GM21737 (cell line): Measurements from ENCODE around the gene ELANE.
"Not testable (repeated sequence)": the region's sequence is repeated elsewhere in the genome, so short reads cannot be mapped to it uniquely, and the experiment has no call there.

Experiments
- ATAC-seq: cut with Tn5 transposase; IDR thresholded peaks from one replicate; pipeline ENCODE4 v1.9.1; 2021; ENCODE audit warnings: mild to moderate bottlenecking, moderate library complexity; ENCODE audit not compliant: unreplicated experiment

Gene ELANE

DNA sequence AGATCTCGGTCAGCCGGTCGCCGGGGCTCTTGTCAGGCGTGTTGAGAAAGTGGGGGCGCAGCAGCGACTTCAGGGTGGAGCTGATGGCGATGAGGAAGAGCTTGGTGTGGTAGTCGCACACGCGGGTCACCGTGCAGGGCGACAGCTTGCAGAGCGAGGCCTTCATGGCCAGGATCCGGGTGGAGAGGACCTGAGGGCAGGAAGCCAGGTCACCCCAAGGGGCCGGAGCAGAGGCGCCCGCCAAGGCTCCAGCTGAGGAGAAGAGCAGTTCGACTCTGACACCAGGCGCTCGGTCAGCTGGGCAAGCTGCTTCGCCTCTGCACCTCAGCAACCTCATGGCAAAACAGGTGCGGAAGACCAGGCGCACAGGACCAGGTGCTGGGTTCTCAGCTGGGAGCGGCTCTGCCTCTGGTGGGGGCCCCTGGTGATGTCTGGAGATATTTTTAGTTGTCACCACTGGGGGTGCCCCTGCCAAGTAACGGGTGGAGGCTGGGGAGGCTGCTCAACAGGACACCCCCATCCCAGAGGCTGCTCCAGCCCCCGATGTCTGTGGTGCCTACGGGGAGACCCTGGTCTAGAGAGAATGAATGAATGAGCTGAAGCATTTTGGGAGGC, 23.3 kb downstream of the ELANE start:
- no peak for ATAC-seq

DNA sequence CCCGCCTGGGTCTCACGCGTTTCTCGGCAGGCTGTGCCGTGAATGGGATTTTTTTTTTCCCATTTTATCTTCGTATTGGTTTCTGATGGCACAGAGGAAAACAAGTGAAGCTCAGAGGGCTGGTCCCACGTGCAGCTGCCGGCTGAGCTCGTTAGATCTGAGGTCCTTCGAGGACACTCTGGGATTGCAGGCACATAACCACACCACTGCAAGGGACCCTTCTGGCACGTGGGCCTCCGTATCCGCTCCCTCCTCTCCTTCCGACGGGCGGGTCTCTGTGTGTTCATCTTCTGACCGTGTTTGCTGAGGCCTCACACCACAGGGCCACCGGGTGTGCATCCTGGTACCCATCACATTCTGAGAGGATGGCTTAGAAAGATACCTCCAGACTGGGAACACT, 24.0 kb downstream of the ELANE start:
- ATAC-seq, result no peak

GRCh38 chr19:876780-877314, 24.7 kb downstream of the ELANE start:
- ATAC-seq, result no peak

DNA sequence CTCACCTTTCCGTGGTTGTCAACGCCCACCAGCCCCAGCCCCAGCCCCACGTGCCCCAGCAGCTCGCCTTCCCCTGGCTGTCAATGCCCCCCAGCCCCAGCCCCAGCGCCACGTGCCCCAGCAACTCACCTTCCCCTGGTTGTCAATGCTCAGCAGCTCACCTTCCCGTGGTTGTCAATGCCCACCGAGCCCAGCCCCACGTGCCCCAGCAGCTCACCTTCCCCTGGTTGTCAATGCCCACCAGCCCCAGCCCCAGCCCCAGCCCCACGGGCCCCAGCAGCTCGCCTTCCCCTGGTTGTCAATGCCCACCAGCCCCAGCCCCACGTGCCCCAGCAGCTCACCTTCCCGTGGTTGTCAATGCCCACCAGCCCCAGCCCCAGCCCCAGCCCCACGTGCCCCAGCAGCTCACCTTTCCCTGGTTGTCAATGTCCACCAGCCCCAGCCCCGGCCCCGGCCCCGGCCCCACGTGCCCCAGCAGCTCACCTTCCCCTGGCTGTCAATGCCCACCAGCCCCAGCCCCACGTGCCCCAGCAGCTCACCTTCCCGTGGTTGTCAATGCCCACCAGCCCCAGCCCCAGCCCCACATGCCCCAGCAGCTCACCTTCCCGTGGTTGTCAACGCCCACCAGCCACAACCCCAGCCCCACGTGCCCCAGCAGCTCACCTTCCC, 26.0 kb downstream of the ELANE start:
- ATAC-seq, result not testable (repeated sequence)

GRCh38 chr19:878751-879561, 26.9 kb downstream of the ELANE start:
- not testable (repeated sequence) for ATAC-seq

DNA sequence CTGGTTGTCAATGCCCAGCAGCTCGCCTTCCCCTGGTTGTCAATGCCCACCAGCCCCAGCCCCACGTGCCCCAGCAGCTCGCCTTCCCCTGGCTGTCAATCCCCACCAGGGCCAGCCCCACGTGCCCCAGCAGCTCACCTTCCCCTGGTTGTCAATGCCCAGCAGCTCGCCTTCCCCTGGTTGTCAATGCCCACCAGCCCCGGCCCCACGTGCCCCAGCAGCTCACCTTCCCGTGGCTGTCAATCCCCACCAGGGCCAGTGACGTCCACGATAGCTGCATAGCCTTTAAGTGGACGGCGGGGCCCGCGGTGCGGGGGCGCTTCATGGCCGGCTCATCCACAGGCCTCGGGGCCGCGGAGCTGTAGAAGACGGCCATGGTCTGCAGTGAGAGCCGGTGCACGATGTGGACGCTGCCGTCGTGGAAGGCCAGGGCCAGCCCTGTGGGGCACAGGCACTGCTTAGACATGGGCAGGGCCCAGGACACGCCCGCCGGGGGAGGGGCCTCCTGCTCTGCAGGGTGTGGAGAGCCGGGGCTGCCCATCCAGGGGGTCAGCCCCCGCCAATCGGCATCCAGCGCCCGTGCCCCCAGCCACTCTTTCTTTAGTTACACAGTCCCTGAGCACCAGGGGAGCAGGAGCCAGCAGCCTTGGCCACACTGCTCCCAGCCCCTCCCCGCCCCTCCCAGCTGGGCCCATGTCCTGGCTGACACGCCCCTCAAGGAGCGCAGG, 27.8 kb downstream of the ELANE start:
- no peak for ATAC-seq

DNA sequence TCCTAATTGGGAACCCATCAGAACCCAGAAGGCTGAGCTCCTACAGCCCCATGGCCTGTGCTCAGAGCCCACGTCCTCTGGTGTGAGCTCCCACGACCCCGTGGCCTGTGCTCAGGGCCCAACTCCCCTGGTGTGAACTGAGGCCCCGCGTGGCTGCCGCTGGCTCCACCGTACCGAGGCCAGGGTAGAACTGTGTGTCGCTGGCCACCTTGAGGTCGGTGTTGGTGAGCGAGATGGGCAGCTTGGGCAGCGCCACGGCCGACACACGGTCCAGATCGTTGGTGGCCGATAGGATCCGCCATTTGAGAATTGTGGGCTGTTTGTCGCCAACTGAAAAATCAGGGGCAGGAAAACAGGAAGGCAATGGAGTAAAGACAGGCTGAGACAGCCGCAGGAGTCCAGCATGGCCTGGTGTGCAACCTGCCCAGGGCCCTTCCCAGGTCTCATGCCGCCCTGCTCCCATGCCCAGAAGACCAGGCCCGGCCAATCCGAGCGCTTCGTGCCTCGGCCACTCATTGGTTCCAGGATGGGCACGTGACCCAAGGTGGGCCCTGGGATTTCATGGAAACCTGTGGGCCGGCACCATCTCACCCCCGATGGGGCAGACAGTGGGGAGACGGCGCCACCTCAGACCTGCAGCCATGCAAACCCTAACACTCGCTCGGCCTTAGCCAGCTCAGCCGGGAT, 29.4 kb downstream of the ELANE start:
- no peak for ATAC-seq

- no peak for ATAC-seq
These were observed 30.9 kb downstream of the ELANE start for GRCh38 chr19:882871-883497.

DNA sequence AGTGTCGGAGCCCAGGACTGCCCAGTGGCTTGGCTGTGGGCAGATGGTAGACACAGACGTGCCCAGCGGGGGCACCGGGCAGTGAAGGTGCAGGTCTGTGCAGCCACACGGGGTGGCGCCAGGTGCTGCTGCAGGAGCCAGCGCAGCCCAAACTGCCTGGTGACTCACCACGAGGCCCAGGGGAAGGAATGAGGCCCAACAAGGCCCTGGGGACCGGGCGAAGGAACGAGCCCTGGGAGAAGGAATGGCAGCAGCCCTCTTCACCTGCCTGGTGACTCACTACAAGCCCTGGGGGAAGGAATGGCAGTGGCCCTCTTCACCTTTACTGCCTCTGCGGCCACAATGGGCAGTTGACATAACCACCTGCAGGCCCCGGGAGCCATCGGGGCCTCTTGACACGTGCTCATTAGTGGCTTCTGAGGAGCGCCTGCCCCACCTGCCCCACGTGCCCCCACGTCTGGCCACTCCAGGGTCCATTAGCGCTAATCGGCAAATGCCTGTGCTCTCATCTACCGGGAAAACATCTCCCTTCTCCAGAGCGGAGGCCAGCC, 31.6 kb downstream of the ELANE start:
- no peak for ATAC-seq

DNA sequence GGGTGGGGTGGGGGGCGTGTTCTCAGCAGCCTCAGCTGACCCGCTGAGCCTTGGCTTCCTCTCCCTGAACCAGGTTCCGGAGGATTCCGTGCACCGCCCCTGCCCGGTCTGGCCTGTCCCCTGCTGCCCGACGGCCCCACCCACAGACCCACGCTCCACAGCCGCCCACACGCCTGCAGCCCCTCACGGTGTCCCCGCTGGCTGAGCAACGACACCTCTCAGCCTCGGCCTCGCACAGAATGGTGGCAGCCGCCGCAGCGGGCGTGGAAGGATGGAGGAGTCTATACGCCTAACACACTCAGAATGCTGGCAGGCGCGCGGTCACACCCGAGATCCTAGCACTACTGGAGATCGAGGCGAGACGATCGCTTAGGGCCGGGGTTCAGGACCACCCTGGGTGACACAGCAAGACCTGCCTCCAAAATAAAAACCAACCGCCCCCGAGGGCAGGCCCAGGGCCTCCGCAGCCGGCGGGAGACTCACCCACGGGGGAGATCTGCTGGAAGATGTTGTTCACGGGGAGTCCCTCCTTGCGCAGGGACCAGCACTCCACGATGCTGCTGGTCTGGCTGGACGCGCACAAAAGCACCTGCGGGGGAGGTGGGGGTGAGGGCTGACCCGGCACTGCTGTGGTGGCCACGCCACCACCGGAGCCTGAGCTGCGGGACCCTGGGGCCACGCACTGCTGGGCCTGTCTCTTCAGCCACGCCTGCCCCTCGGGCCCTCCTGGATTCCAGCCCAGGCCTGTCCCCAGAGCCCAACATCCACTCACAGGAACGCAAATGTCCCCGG, 32.5 kb downstream of the ELANE start:
- no peak for ATAC-seq

- no peak for ATAC-seq
These were observed 33.6 kb downstream of the ELANE start for GRCh38 chr19:885536-886224.

DNA sequence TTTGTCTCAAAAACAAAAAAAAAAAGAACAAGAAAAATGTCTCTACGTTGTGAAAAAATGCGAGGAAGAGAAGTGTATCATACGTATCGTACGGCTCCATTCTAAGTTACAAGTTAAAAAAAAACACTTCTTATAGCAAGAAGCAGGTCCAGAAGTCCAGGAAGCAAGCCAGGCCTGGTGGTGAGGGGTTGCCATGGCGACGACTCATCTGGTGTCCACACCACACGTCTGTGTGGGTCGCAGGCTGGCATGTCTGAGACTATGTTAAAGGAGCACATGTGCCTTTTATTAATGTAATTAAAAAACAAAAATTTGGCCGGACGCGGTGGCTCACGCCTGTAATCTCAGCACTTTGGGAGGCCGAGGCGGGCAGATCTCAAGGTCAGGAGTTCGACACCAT, 35.0 kb downstream of the ELANE start:
- ATAC-seq, result no peak

- no peak for ATAC-seq
These were observed 35.5 kb downstream of the ELANE start for GRCh38 chr19:887599-887998.

DNA sequence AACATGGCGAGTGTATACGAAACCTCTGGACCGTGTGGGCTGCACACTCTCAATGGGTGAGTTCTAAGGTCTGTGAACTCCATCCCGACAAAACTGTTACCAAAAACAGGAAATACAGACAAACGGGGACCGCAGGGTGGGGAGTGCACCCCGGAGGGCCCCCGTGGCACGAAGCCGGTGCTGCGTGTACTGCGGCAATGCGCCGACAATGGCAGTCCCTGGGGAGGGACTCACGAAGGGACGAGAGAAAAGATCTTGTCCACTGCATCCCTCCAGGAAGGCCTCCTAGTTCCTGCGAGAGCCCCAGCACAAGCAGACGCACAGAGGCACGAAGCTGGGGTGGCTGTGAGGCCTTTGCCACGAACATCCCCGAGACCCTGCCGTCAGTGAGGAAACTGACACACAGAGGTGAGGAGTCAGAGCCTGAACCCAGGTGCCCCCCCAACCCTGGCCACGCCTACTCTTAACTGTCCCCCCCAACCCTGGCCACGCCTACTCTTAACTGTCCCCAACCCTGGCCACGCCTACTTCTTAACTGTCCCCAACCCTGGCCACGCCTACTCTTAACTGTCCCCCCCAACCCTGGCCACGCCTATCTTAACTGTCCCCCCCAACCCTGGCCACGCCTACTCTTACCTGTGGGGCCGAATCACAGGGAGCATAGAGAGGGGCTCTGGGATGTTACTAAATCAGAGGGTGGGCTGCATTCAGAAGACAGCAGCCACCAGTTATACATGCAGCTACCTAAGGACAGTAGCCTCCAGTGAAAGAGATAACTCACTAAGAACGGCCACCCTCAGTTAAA, 36.7 kb downstream of the ELANE start:
- no peak for ATAC-seq

GRCh38 chr19:889662-890295, 37.7 kb downstream of the ELANE start:
- ATAC-seq, result no peak

DNA sequence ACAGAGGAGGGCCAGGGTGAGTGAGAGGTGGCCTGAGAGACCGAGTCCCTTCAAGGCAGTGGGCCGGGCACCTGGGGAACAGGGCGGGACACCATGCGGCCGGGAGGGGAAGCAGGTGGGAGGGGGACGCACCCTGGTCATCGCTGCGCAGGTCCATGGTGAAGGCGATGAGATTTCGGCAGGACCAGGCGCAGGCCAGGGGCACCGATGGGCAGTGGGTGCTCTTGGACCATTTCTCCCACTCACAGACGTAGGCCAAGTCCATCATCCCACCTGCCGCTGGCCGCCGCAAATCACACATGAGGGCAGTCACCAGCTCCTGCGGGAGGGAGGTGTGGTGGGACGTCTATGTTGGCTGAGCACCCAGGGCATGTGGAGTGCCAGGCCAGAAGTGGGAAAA, 38.7 kb downstream of the ELANE start:
- ATAC-seq, result no peak
